Globus pallidus (tissue), 1 donor: Measurements from ENCODE around the gene GRID2.
"Not testable (repeated sequence)": the region's sequence is repeated elsewhere in the genome, so short reads cannot be mapped to it uniquely, and the experiment has no call there.

Experiments used
- DNase-seq: peaks from one replicate; pipeline ENCODE4 v3.0.0-alpha.2; 2015; ENCODE audit warnings: low spot score

The GRID2 gene

GRCh38 chr4:92303621-92304027 lies at the start of gene GRID2:
Gene GRID2, plus strand, starts transcription at chr4:92303966.
- DNase-seq = peak; percentile 76

GRCh38 chr4:92253986-92254671 lies 49.6 kb upstream of the GRID2 start:
- DNase-seq = no peak

- DNase-seq = no peak
Measured at GRCh38 chr4:92254767-92255442, 48.9 kb upstream of the GRID2 start.

GRCh38 chr4:92255920-92256244 lies 47.9 kb upstream of the GRID2 start:
- no peak for DNase-seq

- DNase-seq = no peak
Measured at GRCh38 chr4:92257931-92258857, 45.6 kb upstream of the GRID2 start.

GRCh38 chr4:92261256-92261655 lies 42.5 kb upstream of the GRID2 start:
- no peak for DNase-seq

GRCh38 chr4:92262371-92262770 lies 41.4 kb upstream of the GRID2 start:
- DNase-seq = no peak

- DNase-seq = no peak
Measured at GRCh38 chr4:92263010-92263409, 40.8 kb upstream of the GRID2 start.

GRCh38 chr4:92263575-92263974 lies 40.2 kb upstream of the GRID2 start:
- no peak for DNase-seq

- no peak for DNase-seq
Measured at GRCh38 chr4:92264163-92264562, 39.6 kb upstream of the GRID2 start.

GRCh38 chr4:92265021-92265420 lies 38.7 kb upstream of the GRID2 start:
- no peak for DNase-seq

- DNase-seq = no peak
Measured at GRCh38 chr4:92265798-92266197, 38.0 kb upstream of the GRID2 start.

- DNase-seq = no peak
Measured at GRCh38 chr4:92266521-92266920, 37.2 kb upstream of the GRID2 start.

- no peak for DNase-seq
Measured at GRCh38 chr4:92268642-92269041, 35.1 kb upstream of the GRID2 start.

GRCh38 chr4:92270908-92271307 lies 32.9 kb upstream of the GRID2 start:
- DNase-seq = no peak

GRCh38 chr4:92271551-92271950 lies 32.2 kb upstream of the GRID2 start:
- not testable (repeated sequence) for DNase-seq

GRCh38 chr4:92277057-92277881 lies 26.5 kb upstream of the GRID2 start:
- DNase-seq = not testable (repeated sequence)

GRCh38 chr4:92279296-92279695 lies 24.5 kb upstream of the GRID2 start:
- no peak for DNase-seq

- no peak for DNase-seq
Measured at GRCh38 chr4:92299152-92299551, 4.6 kb upstream of the GRID2 start.

- no peak for DNase-seq
Measured at GRCh38 chr4:92304121-92304520, 355 bp downstream of the GRID2 start.

- DNase-seq = peak; percentile 45
Measured at GRCh38 chr4:92304606-92305005, 840 bp downstream of the GRID2 start.
